HEK293T (cell line): ENCODE measurements around the gene SNAPC1.

Source experiments
- BHLHE40 ChIP-seq: fragments of 450-650 bp; IDR thresholded peaks from 2 replicates; pipeline ENCODE4 v1.6.1; 2016; ENCODE audit warnings: mild to moderate bottlenecking, moderate library complexity, borderline replicate concordance
- ELF4 ChIP-seq: fragments of 450-650 bp; IDR thresholded peaks from 2 replicates; pipeline ENCODE4 v1.6.1; 2017; ENCODE audit warnings: antibody characterized with exemption
- FOXK2 ChIP-seq: fragments of 450-650 bp; IDR thresholded peaks from 2 replicates; pipeline ENCODE4 v1.6.1; 2016; ENCODE audit warnings: mild to moderate bottlenecking
- NFRKB ChIP-seq: fragments of 450-650 bp; IDR thresholded peaks from 2 replicates; pipeline ENCODE4 v1.6.1; 2016; ENCODE audit warnings: mild to moderate bottlenecking, moderate library complexity
- ZNF384 ChIP-seq: fragments of 450-650 bp; IDR thresholded peaks from 2 replicates; pipeline ENCODE4 v1.6.1; 2016
- TF ChIP-seq, protein P1 (sequence below): fragments of 450-650 bp; IDR thresholded peaks from 2 replicates; pipeline ENCODE4 v1.6.1; 2016

DNA sequence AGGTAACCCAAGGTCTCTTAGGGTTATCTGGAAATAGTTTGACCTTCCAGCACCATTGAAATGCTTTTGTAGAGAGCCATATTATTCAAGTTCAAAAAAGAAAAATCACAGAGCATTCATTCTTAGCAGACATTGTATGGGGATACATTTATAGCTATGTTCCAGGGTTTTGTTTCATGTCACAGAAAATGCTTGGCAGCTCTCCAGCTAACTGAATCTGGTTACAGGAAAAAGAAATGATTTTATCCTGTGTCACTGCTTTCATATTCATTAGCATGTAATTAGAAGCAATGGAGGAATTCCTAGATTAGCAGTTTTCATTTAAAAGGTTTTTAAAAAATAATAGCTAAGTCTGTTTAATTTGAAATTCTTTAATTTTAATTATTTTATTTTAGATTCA is 78.9 kb downstream of the SNAPC1 start:
- TF ChIP-seq ELF4, result no peak
- no peak for TF ChIP-seq BHLHE40
- TF ChIP-seq, protein P1, sequence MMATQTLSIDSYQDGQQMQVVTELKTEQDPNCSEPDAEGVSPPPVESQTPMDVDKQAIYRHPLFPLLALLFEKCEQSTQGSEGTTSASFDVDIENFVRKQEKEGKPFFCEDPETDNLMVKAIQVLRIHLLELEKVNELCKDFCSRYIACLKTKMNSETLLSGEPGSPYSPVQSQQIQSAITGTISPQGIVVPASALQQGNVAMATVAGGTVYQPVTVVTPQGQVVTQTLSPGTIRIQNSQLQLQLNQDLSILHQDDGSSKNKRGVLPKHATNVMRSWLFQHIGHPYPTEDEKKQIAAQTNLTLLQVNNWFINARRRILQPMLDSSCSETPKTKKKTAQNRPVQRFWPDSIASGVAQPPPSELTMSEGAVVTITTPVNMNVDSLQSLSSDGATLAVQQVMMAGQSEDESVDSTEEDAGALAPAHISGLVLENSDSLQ, result no peak
- TF ChIP-seq NFRKB, result no peak
- no peak for TF ChIP-seq ZNF384
- no peak for TF ChIP-seq FOXK2
